ENCODE results near the gene PHYKPL.
A peak's percentile ranks its signal among the peaks of the same experiment; 100 is the strongest.
"Not testable (repeated sequence)": the region's sequence is repeated elsewhere in the genome, so short reads cannot be mapped to it uniquely, and the experiment has no call there.

The PHYKPL gene

DNA sequence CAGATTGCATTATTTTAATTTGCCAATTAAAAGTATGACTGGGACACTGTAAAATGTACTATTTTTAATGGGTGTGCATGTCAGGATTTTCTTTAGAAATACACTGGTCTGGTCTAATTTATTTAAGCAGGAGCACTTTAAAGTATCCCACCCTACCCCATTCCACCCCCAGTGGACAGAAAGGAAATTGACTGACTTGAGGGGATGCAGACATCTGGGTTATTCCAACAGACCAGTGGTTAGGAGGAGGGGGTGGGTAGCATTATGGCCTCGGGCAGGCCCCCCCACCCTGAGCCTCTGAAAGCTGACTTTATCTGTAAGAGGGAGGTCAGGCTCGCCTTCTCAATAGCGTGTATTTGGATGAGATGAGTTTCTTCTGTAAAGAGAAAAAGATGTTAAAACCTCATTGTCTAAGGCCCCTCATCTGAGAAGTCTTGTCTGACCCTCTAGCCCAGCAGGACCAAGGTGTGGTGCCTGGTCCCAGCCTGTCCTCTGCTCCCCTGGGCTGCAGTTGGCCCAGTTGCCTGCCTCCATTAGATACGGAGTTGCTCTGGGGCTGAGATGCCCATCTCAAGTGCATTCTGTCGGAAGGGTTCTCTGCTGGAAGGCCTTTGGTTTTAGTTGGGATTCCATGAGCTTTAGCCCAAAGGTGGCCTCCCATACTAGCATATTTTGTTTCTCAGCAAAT, 23.9 kb downstream of the PHYKPL start:
- no peak for DNase-seq (ENCODE audit: low read depth in 2 of 3, low spot score in 1 of 3)

DNA sequence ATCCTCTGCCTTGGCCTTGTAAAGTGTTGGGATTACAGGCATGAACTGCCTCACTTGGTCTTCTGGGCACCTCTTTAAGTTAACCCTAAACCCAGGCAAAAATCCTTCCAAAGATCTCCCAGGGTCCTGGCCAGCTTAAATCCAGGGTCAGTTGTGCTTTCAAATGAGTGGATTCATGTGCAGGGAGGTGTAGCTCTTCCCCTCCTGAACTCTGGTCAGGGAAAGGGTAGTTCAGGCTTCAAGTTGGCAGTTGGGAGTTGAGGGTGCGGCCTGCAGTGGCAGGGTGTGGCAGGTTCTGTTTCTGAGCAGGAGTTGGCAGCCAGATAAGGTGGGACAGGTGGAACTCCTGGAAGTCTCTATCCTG, 24.7 kb downstream of the PHYKPL start:
- DNase-seq (ENCODE audit: low read depth in 2 of 3, low spot score in 1 of 3), result no peak

DNA sequence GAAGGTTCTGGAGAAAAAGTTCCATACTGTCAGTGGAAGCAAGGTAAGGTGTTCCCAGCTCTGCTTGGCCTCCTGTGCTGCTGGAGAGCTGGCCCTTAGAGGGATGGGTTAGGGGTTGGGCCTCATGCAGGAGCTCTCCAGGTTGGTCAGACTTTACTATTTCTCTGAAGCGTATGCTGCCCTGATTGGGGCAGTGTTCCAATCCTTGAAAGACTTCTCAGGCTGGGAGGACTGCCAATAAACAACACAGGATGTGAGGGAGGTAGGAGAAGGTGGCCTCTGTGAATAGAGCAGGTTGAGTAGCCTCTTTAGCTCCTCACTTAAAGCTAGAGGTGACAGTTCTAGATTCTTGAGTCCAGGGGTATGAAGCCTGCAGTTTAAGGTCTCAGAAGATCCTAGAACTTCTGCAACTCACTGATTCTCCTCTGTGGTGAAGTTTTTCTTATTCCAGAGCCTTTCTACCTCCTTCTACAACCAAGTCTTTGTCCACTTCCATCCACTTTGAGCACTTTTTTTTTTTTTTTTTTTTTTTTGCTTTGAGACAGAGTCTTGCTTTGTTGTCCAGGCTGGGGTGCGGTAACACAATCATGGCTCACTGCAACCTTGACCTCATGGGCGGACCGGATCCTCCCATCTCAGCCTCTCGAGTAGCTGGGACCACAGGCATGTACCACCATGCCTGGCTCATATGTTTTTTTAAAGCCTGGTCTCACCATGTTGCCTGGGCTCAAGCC, 25.3 kb downstream of the PHYKPL start:
- no peak for DNase-seq (ENCODE audit: low read depth in 2 of 3, low spot score in 1 of 3)

DNA sequence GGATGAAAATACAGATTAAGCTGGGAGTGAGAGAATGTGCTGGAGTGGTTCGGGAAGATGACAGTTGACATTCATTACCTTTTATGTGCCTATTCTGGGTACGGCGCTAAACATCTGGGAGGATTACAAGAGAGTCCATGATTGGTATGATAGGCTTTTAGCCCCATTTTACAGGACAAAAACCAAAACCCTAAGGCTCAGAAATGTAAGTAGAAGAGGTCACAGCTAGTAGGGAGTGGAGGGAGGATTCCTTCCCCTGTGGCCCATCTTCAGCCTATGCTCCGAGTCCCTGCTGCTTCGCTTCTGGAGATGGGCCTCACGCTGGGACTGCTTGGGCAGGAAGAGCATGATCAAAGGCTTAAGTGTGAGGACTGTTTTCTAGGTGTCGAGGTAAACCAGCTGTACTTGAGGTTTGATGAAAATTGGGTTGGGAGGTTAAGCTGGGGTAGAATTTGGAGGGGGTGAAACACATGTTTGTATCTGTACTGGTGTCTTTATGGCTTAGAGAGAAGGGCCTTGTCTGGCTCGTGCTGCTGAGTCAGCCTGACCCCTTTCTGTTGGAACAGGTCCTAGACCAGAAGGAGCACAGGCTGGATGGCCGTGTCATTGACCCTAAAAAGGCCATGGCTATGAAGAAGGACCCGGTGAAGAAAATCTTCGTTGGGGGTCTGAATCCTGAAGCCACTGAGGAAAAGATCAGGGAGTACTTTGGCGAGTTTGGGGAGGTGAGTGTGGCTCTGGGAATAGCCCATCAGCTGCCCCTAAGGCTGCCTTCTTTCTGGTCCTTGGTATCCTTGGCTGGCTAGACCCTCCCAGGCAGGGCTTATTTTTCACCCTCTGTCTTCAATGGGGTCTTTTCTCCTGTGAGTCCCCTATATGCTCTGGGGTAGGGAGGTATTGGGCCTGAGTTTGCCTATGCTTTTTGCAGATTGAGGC, 26.2 kb downstream of the PHYKPL start:
- no peak for DNase-seq (ENCODE audit: low read depth in 2 of 3, low spot score in 1 of 3)

DNA sequence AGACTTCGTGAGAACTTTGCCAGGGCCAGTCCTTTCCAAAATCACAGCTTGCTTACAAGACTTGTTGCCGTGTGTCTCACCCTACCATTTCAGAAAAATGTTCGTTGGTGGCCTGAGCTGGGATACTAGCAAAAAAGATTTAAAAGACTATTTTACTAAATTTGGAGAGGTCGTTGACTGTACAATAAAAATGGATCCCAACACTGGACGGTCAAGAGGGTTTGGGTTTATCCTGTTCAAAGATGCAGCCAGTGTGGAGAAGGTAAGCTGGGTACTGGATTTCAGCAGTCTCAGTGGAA, 26.9 kb downstream of the PHYKPL start:
- DNase-seq (ENCODE audit: low read depth in 2 of 3, low spot score in 1 of 3), result no peak

DNA sequence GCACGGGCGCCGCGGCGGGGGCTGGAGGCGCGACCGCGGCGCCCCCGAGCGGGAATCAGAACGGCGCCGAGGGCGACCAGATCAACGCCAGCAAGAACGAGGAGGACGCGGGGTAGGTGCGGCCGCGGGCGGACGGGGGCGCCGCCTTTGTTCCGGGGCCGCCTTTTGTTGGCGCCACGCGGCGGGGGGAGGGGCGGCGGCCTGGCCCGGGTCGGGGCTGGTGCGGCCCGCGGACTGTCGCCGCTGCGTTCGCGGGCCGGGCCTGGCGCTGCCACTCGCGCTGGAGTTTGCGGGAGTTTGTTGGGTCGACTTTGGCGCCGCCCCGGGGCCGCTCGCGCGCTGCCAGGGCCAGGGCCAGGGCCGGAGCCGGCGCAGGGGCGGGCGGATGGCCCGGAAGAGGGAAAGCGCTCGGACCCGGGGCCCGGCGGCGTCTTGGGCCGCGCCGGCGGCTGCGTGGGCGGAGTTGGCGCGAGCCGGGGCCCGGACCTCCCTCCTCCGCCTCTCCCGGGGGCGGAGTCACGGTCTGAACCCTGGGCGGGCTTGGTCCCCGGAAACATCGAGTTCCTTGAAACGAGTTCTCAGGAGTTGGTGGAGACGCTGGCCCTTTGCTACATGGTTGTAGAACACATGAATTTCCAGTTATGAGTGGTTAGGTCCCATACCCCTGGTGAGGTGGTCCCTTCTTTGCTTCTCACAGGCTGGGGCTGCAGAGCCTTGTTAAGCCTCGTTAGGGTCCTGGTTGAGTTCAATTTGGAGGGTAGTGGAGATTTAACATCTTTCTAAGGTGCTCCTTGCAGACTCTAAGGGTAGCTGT, 27.5 kb downstream of the PHYKPL start:
- DNase-seq (ENCODE audit: low read depth in 2 of 3, low spot score in 1 of 3), result peak; percentile 65 to 78 (median 67)

DNA sequence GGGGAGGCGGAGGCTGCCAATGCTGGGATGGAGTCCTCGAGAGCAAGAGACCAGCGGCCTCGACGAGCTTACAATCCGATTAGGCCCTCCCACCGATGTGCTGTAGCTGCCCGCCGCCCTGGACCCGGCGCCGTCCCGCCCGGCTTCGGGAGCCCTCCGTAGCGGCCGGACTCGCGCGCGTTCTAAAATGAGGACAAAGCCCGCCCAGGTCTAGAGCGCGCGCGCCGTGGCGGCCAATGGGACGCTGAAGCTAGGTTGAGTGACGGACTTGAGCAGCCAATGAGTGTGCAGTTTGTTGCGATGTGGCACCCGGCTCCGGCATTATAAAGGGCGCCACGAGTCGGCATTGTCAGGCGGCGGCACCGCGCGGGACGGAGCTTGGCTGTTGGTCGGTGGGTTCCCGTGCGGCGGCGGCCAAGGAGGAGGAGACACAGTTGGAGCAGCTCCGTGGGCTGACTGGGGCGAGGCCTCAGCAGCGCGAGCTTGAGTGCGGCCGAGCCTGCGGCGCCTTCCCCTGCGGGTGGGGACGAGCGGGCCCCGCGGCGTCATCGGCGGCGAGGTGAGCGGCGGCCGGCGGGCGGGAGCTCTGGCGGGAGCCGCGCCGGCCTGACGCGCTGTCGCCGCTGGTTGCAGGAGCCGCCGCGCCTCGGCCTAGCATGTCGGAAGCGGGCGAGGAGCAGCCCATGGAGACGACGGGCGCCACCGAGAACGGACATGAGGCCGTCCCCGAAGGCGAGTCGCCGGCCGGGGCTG, 28.2 kb downstream of the PHYKPL start, which contains the start of gene HNRNPAB:
Gene HNRNPAB (plus strand): TSS at position 352 of the 753 bp plus-strand sequence. CDS start 305 bp downstream, at position 657.
- DNase-seq (ENCODE audit: low read depth in 2 of 3, low spot score in 1 of 3), result peak; percentile 93 to 95 (median 94)

DNA sequence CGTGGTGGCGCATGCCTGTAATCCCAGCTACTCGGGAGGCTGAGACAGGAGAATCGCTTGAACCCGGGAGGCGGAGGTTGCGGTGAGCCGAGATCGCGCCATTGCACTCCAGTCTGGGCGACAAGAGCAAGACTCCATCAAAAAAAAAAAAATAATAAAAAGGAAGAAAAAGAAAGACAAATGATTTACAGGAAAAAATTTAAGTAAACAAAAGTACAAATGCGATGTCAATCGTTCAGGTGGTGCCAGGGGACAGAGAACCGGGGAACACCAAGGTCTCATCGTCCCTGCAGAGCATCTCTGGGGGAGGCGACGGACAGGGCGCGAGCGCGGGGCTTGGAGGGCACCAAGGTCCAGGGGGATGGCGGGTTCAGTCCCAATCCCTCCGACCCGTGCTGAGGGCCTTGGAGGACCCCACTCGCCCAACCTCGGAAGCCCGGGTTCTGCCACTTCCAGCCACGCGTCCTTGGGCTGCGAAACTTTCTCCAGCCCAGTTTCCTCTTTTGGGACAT, 28.9 kb downstream of the PHYKPL start:
- no peak for DNase-seq (ENCODE audit: low read depth in 2 of 3, low spot score in 1 of 3)

DNA sequence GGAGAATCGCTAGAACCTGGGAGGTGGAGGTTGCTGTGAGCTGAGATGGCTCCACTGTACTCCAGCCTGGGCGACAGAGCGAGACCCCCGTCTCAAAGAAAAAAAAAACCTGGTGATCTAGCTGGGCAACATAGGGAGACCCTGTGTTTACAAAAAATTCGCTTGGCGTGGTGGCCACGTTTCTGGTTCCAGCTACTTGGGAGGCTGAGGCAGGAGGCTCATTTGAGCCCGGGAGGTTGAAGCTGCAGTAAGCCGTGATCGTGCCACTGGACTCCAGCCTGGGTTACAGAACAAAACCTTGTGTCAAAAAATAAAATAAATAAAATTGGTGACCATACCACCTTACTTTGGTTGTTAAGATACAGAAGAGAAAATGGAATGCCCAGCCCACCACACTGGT, 30.1 kb downstream of the PHYKPL start:
- DNase-seq (ENCODE audit: low read depth in 2 of 3, low spot score in 1 of 3), result no peak

DNA sequence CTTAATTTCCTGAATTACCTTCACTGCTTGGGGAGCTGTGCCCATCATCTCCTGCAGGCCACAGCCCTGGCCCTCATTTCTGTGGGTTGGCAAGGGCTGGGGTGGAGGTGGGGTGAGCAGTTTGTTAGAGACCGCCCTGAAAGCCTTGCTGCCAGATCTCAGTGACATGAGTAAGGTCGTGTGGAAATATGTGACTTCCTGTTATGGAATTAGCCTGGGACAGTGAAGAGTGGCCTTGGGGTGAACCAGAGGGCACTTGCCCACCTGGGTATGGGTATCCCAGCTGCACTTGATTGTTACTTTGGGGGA, 30.7 kb downstream of the PHYKPL start:
- DNase-seq (ENCODE audit: low read depth in 2 of 3, low spot score in 1 of 3), result no peak

DNA sequence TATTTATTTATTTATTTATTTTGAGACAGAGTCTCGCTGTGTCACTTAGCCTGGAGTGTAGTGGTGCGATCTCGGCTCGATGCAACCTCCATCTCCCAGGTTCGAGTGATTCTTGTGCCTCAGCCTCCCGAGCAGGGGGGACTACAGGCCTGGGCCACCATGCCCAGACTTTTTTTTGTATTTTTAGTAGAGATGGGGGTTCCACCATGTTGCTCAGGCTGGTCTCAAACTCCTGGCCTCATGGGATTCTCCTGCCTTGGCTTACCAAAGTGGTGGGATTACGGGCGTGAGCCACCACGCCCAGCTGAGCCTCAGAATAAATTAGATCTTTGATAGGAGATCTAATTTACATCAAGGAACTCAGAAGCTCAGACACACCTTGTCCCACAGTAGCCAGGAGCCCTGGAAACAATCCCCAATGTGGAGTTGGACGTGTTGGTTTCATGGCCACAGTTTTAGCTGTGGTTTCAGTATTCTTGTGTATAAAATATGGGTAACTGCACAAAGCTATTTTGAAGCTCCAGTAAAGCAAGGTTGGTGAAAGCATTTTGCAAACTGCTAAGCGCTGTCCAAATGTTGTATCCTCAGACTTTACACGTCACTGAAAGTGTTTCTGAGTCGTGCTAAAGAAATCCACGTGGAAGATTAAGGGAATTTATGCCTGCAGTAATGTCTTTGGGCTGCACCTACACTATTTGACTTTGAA, 31.2 kb downstream of the PHYKPL start:
- DNase-seq (ENCODE audit: low read depth in 2 of 3, low spot score in 1 of 3), result no peak

DNA sequence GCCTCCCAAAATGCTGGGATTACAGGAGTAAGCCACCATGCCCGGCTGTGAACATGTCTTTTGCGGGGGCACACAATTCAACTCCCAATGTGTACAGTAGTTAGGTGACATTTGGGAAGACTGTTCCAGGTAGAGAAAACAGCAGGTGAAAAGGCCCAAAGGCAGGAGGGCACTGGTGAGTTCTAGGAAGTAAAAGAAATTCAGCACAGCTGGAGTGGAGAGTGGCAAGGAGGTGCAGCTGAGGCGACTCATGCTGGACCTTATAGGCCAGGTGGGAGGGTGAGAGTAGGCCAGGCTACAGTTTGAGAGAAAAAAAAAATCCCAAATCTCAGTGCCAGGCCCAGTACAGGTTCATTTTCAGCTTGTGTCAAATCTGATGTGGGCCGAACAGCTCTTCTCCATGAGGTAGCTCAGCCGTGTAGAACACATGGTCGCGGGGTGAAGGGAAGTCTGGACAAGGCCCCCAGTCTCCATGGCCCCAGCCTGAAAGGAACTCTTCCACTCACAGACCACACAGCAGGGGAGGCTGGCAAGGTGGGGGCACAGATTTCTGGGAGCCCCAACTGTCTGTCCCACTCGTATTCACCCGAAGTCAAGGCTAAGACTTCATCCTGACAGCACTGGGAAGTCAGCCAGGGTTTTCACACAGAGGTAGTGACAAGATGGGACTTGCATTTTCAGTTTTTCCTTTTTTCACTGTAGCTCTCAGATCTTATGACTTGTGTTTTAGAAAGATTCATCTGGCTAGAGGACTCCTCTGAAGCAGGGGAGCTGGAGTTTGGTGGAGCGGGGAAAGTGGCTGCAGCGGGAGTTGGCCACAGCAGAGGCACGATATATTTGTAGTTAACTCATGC, 32.8 kb downstream of the PHYKPL start:
- no peak for DNase-seq (ENCODE audit: low read depth in 2 of 3, low spot score in 1 of 3)

DNA sequence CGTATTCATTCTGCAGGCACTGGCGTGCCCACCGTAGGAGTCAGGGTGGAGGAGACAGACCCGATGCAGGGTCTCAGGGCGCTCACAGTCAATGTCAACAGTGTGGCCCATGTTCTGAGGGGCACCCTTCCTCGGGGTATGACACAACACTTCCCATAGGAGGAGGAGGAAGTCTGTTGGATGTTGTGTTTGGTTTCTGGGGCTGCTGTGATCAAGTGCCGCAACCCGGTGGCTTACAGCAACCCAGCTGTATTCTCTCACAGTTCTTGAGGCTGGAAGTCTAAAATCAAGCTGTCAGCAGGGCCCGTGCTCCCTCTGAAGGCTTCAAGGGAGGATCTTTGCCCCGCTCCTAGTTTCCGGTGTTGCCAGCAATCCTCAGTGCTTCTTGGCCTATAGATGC, 33.9 kb downstream of the PHYKPL start:
- DNase-seq (ENCODE audit: low read depth in 2 of 3, low spot score in 1 of 3), result no peak

DNA sequence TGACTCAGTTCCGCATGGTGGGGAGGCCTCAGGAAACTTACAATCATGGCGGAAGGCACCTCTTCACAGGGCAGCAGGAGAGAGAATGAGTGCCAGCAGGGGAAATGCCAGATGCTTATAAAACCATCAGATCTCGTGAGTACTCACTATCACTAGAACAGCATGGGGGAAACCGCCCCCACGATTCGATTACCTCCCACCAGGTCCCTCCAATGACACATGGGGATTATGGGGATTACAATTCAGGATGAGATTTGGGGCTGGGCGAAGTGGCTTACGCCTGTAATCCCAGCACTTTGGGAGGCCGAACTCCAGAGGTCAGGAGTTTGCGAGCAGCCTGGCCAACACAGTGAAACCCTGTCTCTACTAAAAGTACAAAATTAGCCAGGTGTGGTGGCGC, 34.5 kb downstream of the PHYKPL start:
- DNase-seq (ENCODE audit: low read depth in 2 of 3, low spot score in 1 of 3), result not testable (repeated sequence)

DNA sequence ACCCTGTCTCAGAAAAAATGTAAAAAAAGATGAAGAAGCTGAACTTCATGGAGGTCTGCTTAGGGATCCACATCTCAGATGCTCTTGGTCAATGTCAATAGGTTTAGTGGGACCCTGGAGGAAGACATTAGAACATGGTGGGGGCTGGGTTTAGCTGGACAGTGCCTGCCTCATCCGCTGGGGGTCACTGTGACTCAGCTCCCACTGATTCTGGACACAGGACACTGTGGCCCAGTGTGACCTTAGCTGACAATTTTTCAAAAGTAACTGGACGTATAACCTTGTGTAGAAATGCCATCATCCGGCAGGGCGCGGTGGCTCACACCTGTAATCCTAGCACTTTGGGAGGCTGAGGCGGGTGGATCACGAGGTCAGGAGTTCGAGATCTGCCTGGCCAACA, 35.6 kb downstream of the PHYKPL start:
- DNase-seq (ENCODE audit: low read depth in 2 of 3, low spot score in 1 of 3), result no peak

DNA sequence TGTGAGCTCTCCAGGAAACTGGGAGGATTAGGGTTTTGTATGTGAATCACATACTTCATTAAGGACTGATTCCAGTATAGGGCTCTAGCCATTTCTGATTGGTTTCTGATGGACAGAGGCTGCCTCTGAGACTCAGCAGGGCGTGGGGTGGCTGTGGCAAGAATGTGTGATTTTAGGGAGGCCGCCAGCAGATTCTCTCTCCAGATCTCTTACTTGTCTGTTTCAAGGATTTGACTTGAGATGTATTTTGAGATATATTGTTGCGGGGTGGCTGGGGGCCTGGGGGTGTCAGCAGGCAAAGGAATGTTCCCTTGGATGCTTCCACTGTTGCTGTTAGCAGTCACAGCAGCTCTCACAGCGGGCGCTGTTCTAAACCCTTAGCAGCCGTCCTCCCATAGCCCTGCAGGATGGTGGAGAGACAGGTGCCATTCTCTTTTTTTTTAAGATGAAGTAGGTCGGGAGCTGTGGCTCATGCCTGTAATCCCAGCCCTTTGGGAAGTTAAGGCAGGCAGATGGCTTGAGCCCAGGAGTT, 36.3 kb downstream of the PHYKPL start:
- DNase-seq (ENCODE audit: low read depth in 2 of 3, low spot score in 1 of 3), result no peak

DNA sequence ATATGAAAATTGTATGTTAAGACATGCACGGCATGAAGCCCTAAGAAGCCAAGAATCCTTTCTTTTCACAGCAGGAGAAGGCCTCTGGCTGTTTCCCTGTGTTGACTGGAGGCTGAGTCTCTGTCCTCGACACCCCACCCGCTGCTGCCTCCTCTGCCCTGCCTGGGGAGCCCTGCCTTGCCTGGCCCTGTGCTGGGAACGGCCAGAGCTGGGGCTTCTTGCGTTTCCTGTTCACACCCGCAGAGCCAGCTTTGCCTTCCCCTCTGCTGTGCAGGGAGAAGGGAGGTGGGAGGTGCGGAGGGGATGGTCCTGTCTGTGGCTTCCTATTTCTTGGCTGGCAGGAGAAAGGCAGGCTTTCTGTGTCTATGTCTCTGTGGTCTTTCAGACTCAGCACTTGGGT, 38.6 kb downstream of the PHYKPL start:
- DNase-seq (ENCODE audit: low read depth in 2 of 3, low spot score in 1 of 3), result no peak

DNA sequence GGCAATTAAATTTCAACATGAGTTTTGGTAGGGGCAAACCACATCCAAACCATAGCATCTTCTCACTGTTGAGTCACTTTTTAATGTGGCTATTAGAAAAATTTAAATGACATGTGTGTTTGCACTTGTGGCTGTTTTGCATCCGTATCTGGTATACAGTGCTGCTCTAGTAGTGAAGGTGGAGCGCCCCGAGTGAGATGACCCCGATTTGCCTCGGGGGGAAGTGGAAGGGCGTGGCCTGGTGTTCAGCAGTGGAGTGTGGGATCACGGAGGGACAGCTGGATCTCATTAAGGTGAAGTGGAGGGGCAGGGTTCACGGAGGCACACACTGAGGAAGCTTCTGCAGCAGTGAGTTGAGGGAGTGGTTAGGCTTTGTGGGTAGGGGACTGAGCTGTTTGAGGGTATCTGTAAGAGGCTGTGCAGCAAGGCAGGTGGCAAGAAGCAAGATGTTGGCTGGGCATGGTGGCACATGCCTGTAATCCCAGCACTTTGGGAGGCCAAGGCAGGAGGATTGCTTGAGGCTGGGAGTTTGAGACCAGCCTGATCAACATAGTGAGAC, 39.3 kb downstream of the PHYKPL start:
- no peak for DNase-seq (ENCODE audit: low read depth in 2 of 3, low spot score in 1 of 3)

All from stimulated activated CD4-positive, alpha-beta T cell treated with anti-CD3 and anti-CD28 coated beads, Interleukin-12 subunit alpha, Interleukin-12 subunit beta, amount 100 ng/mL, for 48 hours (primary cell).